Endodermal cell (in vitro differentiated cells): Measurements from ENCODE around the gene TMTC2. TPM values are rescaled to one million over a fixed set of nuclear protein-coding genes. Genes with fewer than 3 reads are reported as not detected.
A peak's percentile ranks its signal among the peaks of the same experiment; 100 is the strongest.

Experiments
- DNase-seq: peaks from one replicate; pipeline ENCODE4 v3.0.0-alpha.2; 2017
- H3K27ac ChIP-seq: 2 replicates; pipeline ENCODE4 v1.5.1; 2013; ENCODE audit warnings: mild to moderate bottlenecking, low read depth, low read length, moderate library complexity
- H3K27me3 ChIP-seq: 2 replicates; pipeline ENCODE4 v1.6.1; 2013; ENCODE audit warnings: mild to moderate bottlenecking, low read length, moderate library complexity; ENCODE audit not compliant: insufficient read depth, control insufficient read depth, poor library complexity, severe bottlenecking
- H3K36me3 ChIP-seq: 2 replicates; pipeline ENCODE4 v1.7.0; 2013; ENCODE audit warnings: mild to moderate bottlenecking, low read length, moderate library complexity; ENCODE audit not compliant: control insufficient read depth, insufficient read depth
- H3K4me1 ChIP-seq: one replicate; pipeline ENCODE4 v1.7.0; 2013; ENCODE audit warnings: low read length; ENCODE audit not compliant: control insufficient read depth, insufficient read depth
- H3K4me3 ChIP-seq: 2 replicates; pipeline ENCODE4 v1.5.1; 2013; ENCODE audit warnings: mild to moderate bottlenecking, low read length, moderate library complexity
- H3K9ac ChIP-seq: 2 replicates; pipeline ENCODE4 v1.6.1; 2013; ENCODE audit warnings: mild to moderate bottlenecking, low read length, moderate library complexity; ENCODE audit not compliant: poor library complexity, severe bottlenecking; ENCODE audit errors: extremely low read depth
- H3K9me3 ChIP-seq: 2 replicates; pipeline ENCODE4 v1.6.1; 2013; ENCODE audit warnings: mild to moderate bottlenecking, low read length, moderate library complexity; ENCODE audit not compliant: control insufficient read depth
- H3K27ac Mint-ChIP-seq: 2 replicates; pipeline ENCODE4 v1.8.0; 2020; ENCODE audit warnings: mixed read lengths
- H3K27me3 Mint-ChIP-seq: 2 replicates; pipeline ENCODE4 v1.8.0; 2021; ENCODE audit warnings: mild to moderate bottlenecking, mixed read lengths; ENCODE audit not compliant: insufficient read depth
- H3K36me3 Mint-ChIP-seq: 2 replicates; pipeline ENCODE4 v1.8.0; 2020; ENCODE audit warnings: low read depth, mixed read lengths
- H3K4me1 Mint-ChIP-seq: 2 replicates; pipeline ENCODE4 v1.8.0; 2020; ENCODE audit warnings: mixed read lengths
- H3K4me3 Mint-ChIP-seq: 2 replicates; pipeline ENCODE4 v1.8.0; 2020; ENCODE audit warnings: mild to moderate bottlenecking, moderate library complexity, mixed read lengths
- H3K9me3 Mint-ChIP-seq: 2 replicates; pipeline ENCODE4 v1.8.0; 2020; ENCODE audit warnings: mild to moderate bottlenecking, mixed read lengths
- WGBS, 2 experiments: methylation state at CpG; one replicate each; pipeline versions ENCODE4 v1.1.5 to v1.1.7; 2013; ENCODE audit warnings: missing lambda C conversion rate in 2 of 2, mixed read lengths in 1 of 2; ENCODE audit not compliant: insufficient coverage in 1 of 2, insufficient read length in 1 of 2; 5-methylcytosine and 5-hydroxymethylcytosine counted together
- total RNA-seq, 2 donors: library from RNA; stranded (reverse); fragmentation: NEBNext Ultra II Directional in 1 of 2; extraction: Animal tissue kit (Norgen Biotek cat#: 25700) in 1 of 2; gene quantifications; 2 replicates in 1 of 2; 3 replicates in 1 of 2; pipeline ENCODE4 v1.2.1, GENCODE V29; 2021
- TF ChIP-seq, protein P1 (sequence below): fragments of 200-600 bp; sonication (generic); conservative IDR thresholded peaks from 2 replicates; pipeline ENCODE4 v1.5.0; 2021; ENCODE audit warnings: antibody characterized with exemption, mild to moderate bottlenecking

Gene TMTC2
- total RNA-seq, 2 donors from 2014 or later = 7.2 to 10.8 TPM

DNA sequence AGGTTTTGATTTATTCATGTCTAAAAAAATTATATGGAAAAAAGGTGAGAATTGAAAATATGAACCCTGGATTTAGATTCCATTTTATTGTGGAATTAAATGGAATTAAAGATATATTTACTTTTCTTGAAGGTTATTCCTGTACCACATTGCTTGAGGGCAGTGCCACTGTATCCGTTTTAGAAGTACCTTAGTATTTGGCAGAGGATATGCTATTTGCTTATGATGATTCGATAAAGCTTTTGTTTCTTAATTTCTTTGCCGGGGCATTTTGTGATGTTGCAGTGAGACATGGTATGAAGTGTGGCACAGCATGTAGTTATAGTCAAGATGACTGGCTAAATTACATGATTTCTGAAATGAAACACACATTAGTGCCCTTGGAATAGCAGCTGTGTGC lies 7.6 kb downstream of the TMTC2 start:
- peaks cover 18% of the 10 kb centered on the region for H3K4me1 Mint-ChIP-seq
- Histone ChIP-seq H3K4me3 (no peak overlapping the region), H3K4me1 (peaks cover 10% of the 10 kb centered on the region), H3K27me3 (no peaks in the 10 kb centered on the region), H3K9ac (no peak overlapping the region), H3K9me3 (no peaks in the 10 kb centered on the region), H3K36me3 (no peaks in the 10 kb centered on the region), H3K27ac (no peak overlapping the region)
- DNase-seq = no peak
- no peak overlapping the region for H3K27ac Mint-ChIP-seq
- peaks cover 13% of the 10 kb centered on the region for H3K36me3 Mint-ChIP-seq
- no peaks in the 10 kb centered on the region for H3K9me3 Mint-ChIP-seq
- no peaks in the 10 kb centered on the region for H3K27me3 Mint-ChIP-seq
- WGBS, 2 experiments = 92 to 94% methylated on average over 3 of the region's 3 CpGs
- TF ChIP-seq, protein P1, sequence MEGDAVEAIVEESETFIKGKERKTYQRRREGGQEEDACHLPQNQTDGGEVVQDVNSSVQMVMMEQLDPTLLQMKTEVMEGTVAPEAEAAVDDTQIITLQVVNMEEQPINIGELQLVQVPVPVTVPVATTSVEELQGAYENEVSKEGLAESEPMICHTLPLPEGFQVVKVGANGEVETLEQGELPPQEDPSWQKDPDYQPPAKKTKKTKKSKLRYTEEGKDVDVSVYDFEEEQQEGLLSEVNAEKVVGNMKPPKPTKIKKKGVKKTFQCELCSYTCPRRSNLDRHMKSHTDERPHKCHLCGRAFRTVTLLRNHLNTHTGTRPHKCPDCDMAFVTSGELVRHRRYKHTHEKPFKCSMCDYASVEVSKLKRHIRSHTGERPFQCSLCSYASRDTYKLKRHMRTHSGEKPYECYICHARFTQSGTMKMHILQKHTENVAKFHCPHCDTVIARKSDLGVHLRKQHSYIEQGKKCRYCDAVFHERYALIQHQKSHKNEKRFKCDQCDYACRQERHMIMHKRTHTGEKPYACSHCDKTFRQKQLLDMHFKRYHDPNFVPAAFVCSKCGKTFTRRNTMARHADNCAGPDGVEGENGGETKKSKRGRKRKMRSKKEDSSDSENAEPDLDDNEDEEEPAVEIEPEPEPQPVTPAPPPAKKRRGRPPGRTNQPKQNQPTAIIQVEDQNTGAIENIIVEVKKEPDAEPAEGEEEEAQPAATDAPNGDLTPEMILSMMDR = no peak
- H3K4me3 Mint-ChIP-seq = no peak overlapping the region

DNA sequence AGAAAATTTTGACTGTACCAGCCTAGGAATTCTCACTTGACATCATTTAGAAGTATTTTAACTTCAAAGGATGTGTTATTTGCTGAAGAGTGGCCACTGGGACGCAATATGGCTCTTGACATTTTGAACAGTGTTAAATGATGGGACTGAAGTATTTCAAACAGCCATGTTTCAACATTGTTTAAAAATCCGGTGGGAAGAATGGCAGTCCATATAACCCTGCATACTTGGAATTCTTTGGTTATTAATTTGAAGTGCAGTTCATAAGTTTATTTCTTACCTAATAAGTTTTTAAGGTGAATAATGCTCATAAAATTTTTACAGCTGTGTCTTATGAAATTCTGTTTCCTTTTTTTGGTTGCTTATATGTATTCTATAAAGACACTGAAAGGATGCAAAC lies 8.3 kb downstream of the TMTC2 start:
- H3K27me3 ChIP-seq = no peaks in the 10 kb centered on the region
- WGBS, 2 experiments = 84 to 94% methylated on average over 2 of the region's 2 CpGs
- H3K4me1 ChIP-seq = peaks cover 10% of the 10 kb centered on the region

DNA sequence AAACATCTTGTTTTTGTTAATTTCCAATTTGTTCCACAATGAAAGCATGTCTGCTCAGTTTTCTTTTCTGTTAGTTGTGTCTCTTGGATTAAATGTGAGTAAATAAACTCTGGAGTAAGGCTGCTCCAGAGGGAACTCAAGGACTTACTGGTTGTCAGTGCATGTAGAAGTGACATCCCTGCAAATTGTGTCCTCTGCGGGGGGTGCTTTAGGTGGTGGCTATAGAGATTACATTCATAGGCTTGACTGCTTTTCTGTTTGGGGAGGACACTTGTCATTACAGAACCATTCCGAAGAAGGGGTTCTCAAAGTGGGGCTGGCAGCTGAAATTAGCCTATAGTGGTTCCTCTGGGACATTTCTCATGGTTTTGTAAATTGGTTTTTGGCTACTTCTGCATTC lies 8.8 kb downstream of the TMTC2 start:
- peaks cover 13% of the 10 kb centered on the region for H3K36me3 Mint-ChIP-seq
- H3K27me3 Mint-ChIP-seq = no peaks in the 10 kb centered on the region
- Histone ChIP-seq H3K9ac (no peak overlapping the region), H3K4me1 (peaks cover 9% of the 10 kb centered on the region), H3K27ac (no peak overlapping the region), H3K27me3 (no peaks in the 10 kb centered on the region), H3K4me3 (no peak overlapping the region), H3K36me3 (no peaks in the 10 kb centered on the region), H3K9me3 (no peaks in the 10 kb centered on the region)
- H3K9me3 Mint-ChIP-seq = no peaks in the 10 kb centered on the region
- TF ChIP-seq, protein P1 = no peak
- 95% methylated on average over 2 of the region's 2 CpGs; no CpG with 5 or more reads in 1 of the 2 experiments for WGBS, 2 experiments
- peaks cover 16% of the 10 kb centered on the region for H3K4me1 Mint-ChIP-seq
- DNase-seq = peak; percentile 72
- no peak overlapping the region for H3K4me3 Mint-ChIP-seq
- no peak overlapping the region for H3K27ac Mint-ChIP-seq

More for the DNA sequence above, 8.3 kb downstream of the TMTC2 start:
- TF ChIP-seq, protein P1 = no peak
- Mint-ChIP-seq H3K4me3 (no peak overlapping the region), H3K27me3 (no peaks in the 10 kb centered on the region), H3K9me3 (no peaks in the 10 kb centered on the region), H3K4me1 (peaks cover 16% of the 10 kb centered on the region), H3K36me3 (peaks cover 13% of the 10 kb centered on the region), H3K27ac (no peak overlapping the region)
- Histone ChIP-seq H3K9ac (no peak overlapping the region), H3K36me3 (no peaks in the 10 kb centered on the region), H3K27ac (no peak overlapping the region), H3K4me3 (no peak overlapping the region), H3K9me3 (no peaks in the 10 kb centered on the region)
- DNase-seq = no peak
